NT2/D1 (cell line): Measurements from ENCODE around the gene SLC22A4.

Experiments
- SUZ12 ChIP-seq: IDR thresholded peaks from 2 replicates; pipeline ENCODE4 v1.6.1; 2011; ENCODE audit not compliant: insufficient read length, insufficient read depth; ENCODE audit errors: extremely low read depth
- YY1 ChIP-seq: IDR thresholded peaks from 2 replicates; pipeline ENCODE4 v1.6.1; 2011; ENCODE audit not compliant: insufficient read length, insufficient read depth
- ZNF274 ChIP-seq: IDR thresholded peaks from 2 replicates; pipeline ENCODE4 v1.6.1; 2011; ENCODE audit warnings: mild to moderate bottlenecking, low read depth, low read length

GRCh38 chr5:132301344-132302271 lies 7.4 kb downstream of the SLC22A4 start:
- no peak for TF ChIP-seq SUZ12
- no peak for TF ChIP-seq ZNF274
- TF ChIP-seq YY1: no peak
